ENCODE results near the gene B3GNT5. TPM values are rescaled to one million over a fixed set of nuclear protein-coding genes. Genes with fewer than 3 reads are reported as not detected.

Gene B3GNT5
- total and polyA plus RNA-seq, 2 of the 8 experiments (the other 6 are each of a cell fraction or from before 2014, with no cell fraction given) = 2.4 to 9.7 TPM

DNA sequence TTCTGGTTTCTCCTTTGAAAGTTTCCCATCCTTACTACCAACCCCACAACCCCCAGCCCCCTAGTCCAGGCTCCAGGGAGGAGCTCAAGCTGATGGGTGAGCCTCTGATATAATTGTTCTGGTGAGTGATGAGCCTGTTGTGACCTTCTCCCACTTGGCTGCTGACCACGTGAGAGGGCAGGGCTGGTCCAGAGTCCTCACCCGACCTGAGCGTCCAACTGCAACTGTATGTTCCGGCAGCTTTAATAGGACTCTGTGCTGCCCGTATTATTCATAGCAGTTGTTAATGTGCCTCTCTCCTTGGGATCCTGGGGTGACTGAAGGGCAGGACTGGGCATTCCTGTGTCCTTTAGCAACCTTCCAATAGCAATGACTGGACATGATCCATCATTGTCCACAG lies 56.2 kb downstream of the B3GNT5 start:
- no peak overlapping the region for H3K4me3 ChIP-seq (ENCODE audit: extremely low read depth in 1 of 4, insufficient read depth in 2 of 4, low read depth in 3 of 4, low read length in 4 of 4)
- H3K27me3 ChIP-seq (replicated peaks in 1 of 4; ENCODE audit: control insufficient read depth in 3 of 4, extremely low read depth in 1 of 4, insufficient read depth in 3 of 4, low read length in 3 of 4) = no peaks in the 10 kb centered on the region
- no peak overlapping the region for H2BK20ac ChIP-seq (ENCODE audit: low read length)
- no peaks in the 10 kb centered on the region for H3K79me1 ChIP-seq (ENCODE audit: low read depth, low read length)
- H3K9me3 ChIP-seq (ENCODE audit: insufficient read depth in 2 of 2, low read depth in 1 of 2, low read length in 1 of 2) = no peaks in the 10 kb centered on the region
- no peak overlapping the region for H3K4me2 ChIP-seq (ENCODE audit: insufficient read depth in 1 of 2, low read depth in 2 of 2, low read length in 2 of 2)
- FAIRE-seq (no peak), DNase-seq (ENCODE audit: low read depth in 1 of 2, low spot score in 2 of 2) (no peak)
- no peak overlapping the region for H3K27ac ChIP-seq (ENCODE audit: low read depth, low read length)
- no peak overlapping the region for H3K23ac ChIP-seq (ENCODE audit: insufficient read length)
- ChIA-PET CTCF (ENCODE audit: partially characterized antibody) (no interaction called here), POLR2A (ENCODE audit: partially characterized antibody) (interaction anchor here (0.6 kb wide), 1 partner anchor 1439 kb away, joined by 4 read pairs; no protein-coding TSS in a partner anchor)
- no peak overlapping the region for H2AK5ac ChIP-seq (ENCODE audit: low read depth, low read length)
- no peak overlapping the region for H3K9ac ChIP-seq (replicated peaks in 1 of 4; ENCODE audit: extremely low read depth in 1 of 4, low read depth in 3 of 4, low read length in 3 of 4)
- H2AFZ ChIP-seq (ENCODE audit: low read length) = no peak overlapping the region
- H3K79me2 ChIP-seq (ENCODE audit: control insufficient read depth in 1 of 2, insufficient read depth in 2 of 2, low read length in 2 of 2) = no peaks in the 10 kb centered on the region
- H3K4me1 ChIP-seq (replicated peaks in 1 of 4; ENCODE audit: control insufficient read depth in 3 of 4, insufficient read depth in 4 of 4, low read length in 3 of 4) = peaks cover 0 to 2% (median 0%) of the 10 kb centered on the region in 4 experiments; a peak in 1 of 7 replicates
- no peak overlapping the region for H3K14ac ChIP-seq (ENCODE audit: insufficient read length)
- peaks cover 0 to 20% (median 3%) of the 10 kb centered on the region in 4 experiments; a peak in 4 of 8 replicates for H3K36me3 ChIP-seq (ENCODE audit: control insufficient read depth in 2 of 4, insufficient read depth in 4 of 4, low read length in 3 of 4)
- no peak overlapping the region for H4K8ac ChIP-seq (ENCODE audit: extremely low read depth, insufficient read depth, low read length)
- H2BK12ac ChIP-seq (ENCODE audit: low read depth, low read length) = no peak overlapping the region
- 87% methylated on average over 5 of the region's 5 CpGs; no CpG with 5 or more reads in 1 of the 2 experiments for WGBS, 2 experiments (ENCODE audit: extremely low coverage in 1 of 2, insufficient coverage in 1 of 2, insufficient read length in 1 of 2, insufficient replicate concordance in 2 of 2, low coverage in 1 of 2, low lambda C conversion rate in 2 of 2, missing lambda C conversion rate in 1 of 2)
- H3K18ac ChIP-seq (ENCODE audit: extremely low read depth, low read length) = no peak overlapping the region
- no peak overlapping the region for H2BK5ac ChIP-seq (ENCODE audit: low read depth, low read length)
- no peak for TF ChIP-seq RXRA (IDR thresholded peaks at IDR 0.05; ENCODE audit: insufficient read depth, low read depth, low read length)
- H4K5ac ChIP-seq (ENCODE audit: insufficient read length, low read depth, low read length) = no peak overlapping the region
- H3K56ac ChIP-seq (replicated peaks; ENCODE audit: insufficient read length, low read depth, low read length) = no peak overlapping the region
- H3K4ac ChIP-seq (replicated peaks; ENCODE audit: insufficient read length, low read depth, low read length) = no peak overlapping the region
- H4K20me1 ChIP-seq (replicated peaks in 1 of 2; ENCODE audit: control insufficient read depth in 1 of 2, insufficient read depth in 2 of 2, low read length in 2 of 2) = no peaks in the 10 kb centered on the region
- no peaks in the 10 kb centered on the region for H3K23me2 ChIP-seq (ENCODE audit: low read depth, low read length)
- H2BK120ac ChIP-seq (replicated peaks; ENCODE audit: low read depth, low read length) = no peak overlapping the region
- no peak overlapping the region for H2BK15ac ChIP-seq (ENCODE audit: low read length)
- no peak overlapping the region for H4K91ac ChIP-seq (replicated peaks; ENCODE audit: insufficient read length, low read length)

Measured in H1 (cell line).